Liver (tissue), 9 donors: ENCODE results near the gene RAPGEF1. TPM values are rescaled to one million over a fixed set of nuclear protein-coding genes. Genes with fewer than 3 reads are reported as not detected.

ENCODE experiments used
- DNase-seq: peaks from one replicate; pipeline ENCODE4 v3.0.0-alpha.2; 2017; ENCODE audit warnings: low spot score
- H3K27ac ChIP-seq, 2 donors: one replicate each; pipeline ENCODE4 v1.7.0; 2013; ENCODE audit warnings: inconsistent platforms in 2 of 2, low read length in 2 of 2, control low read depth in 1 of 2, low read depth in 1 of 2, mild to moderate bottlenecking in 1 of 2
- H3K27me3 ChIP-seq, 4 donors: one replicate each; pipeline versions ENCODE4 v1.6.1 to v1.7.0; 2013; ENCODE audit warnings: low read length in 3 of 4, inconsistent platforms in 1 of 4, mild to moderate bottlenecking in 1 of 4, moderate library complexity in 1 of 4; ENCODE audit not compliant: control insufficient read depth in 4 of 4, insufficient read depth in 4 of 4
- H3K36me3 ChIP-seq, 4 donors: one replicate each; pipeline versions ENCODE4 v1.6.1 to v1.7.0; 2013; ENCODE audit warnings: low read length in 3 of 4, mild to moderate bottlenecking in 3 of 4, low read depth in 1 of 4, moderate library complexity in 1 of 4; ENCODE audit not compliant: control insufficient read depth in 4 of 4, insufficient read depth in 3 of 4
- H3K4me1 ChIP-seq, 4 donors: one replicate each; pipeline versions ENCODE4 v1.6.1 to v1.7.0; 2013; ENCODE audit warnings: low read length in 3 of 4, mild to moderate bottlenecking in 3 of 4, moderate library complexity in 1 of 4; ENCODE audit not compliant: control insufficient read depth in 4 of 4, insufficient read depth in 4 of 4
- H3K4me3 ChIP-seq, 3 donors: one replicate each; pipeline versions ENCODE4 v1.6.1 to v1.7.0; 2013; ENCODE audit warnings: low read length in 3 of 3, control low read depth in 1 of 3, low read depth in 1 of 3, mild to moderate bottlenecking in 1 of 3
- H3K9ac ChIP-seq, 2 donors: one replicate each; pipeline ENCODE4 v1.7.0; 2013; ENCODE audit warnings: low read length in 2 of 2, mild to moderate bottlenecking in 2 of 2, moderate library complexity in 2 of 2, control low read depth in 1 of 2, low read depth in 1 of 2
- H3K9me3 ChIP-seq, 4 donors: one replicate each; pipeline versions ENCODE4 v1.6.1 to v1.7.0; 2013; ENCODE audit warnings: low read length in 3 of 4; ENCODE audit not compliant: control insufficient read depth in 4 of 4
- ATF3 ChIP-seq: IDR thresholded peaks from 2 replicates; pipeline ENCODE4 v1.6.1; 2016; ENCODE audit warnings: antibody characterized with exemption
- CTCF ChIP-seq: fragments of 150-350 bp; IDR thresholded peaks from 2 replicates; pipeline ENCODE4 v1.5.1; 2017; ENCODE audit warnings: improper control_type of control experiment, low read depth, low read length; ENCODE audit not compliant: missing input control
- EGR1 ChIP-seq, 2 donors: IDR thresholded peaks; 2 replicates each; pipeline ENCODE4 v1.6.1; 2016 to 2018; ENCODE audit warnings: antibody characterized with exemption in 2 of 2, low read depth in 2 of 2
- FOXA1 ChIP-seq: IDR thresholded peaks from 2 replicates; pipeline ENCODE4 v1.6.1; 2016; ENCODE audit warnings: antibody characterized with exemption
- FOXA2 ChIP-seq: IDR thresholded peaks from 2 replicates; pipeline ENCODE4 v1.6.1; 2016; ENCODE audit warnings: antibody characterized with exemption
- GABPA ChIP-seq, 2 donors: IDR thresholded peaks in 1 of 2; conservative IDR thresholded peaks in 1 of 2; 2 replicates each; pipeline ENCODE4 v1.6.1; 2016; ENCODE audit warnings: antibody characterized with exemption in 2 of 2, mild to moderate bottlenecking in 1 of 2, moderate library complexity in 1 of 2
- HNF4A ChIP-seq, 2 donors: conservative IDR thresholded peaks; 2 replicates each; pipeline ENCODE4 v1.6.1; 2016; ENCODE audit warnings: antibody characterized with exemption in 2 of 2, mild to moderate bottlenecking in 2 of 2
- HNF4G ChIP-seq: IDR thresholded peaks from 2 replicates; pipeline ENCODE4 v1.6.1; 2016; ENCODE audit warnings: antibody characterized with exemption
- JUND ChIP-seq, 2 donors: IDR thresholded peaks; 2 replicates each; pipeline ENCODE4 v1.6.1; 2016; ENCODE audit warnings: antibody characterized with exemption in 2 of 2
- MAX ChIP-seq: IDR thresholded peaks from 2 replicates; pipeline ENCODE4 v1.6.1; 2016; ENCODE audit warnings: antibody characterized with exemption
- NR2F2 ChIP-seq: IDR thresholded peaks from 2 replicates; pipeline ENCODE4 v1.6.1; 2016; ENCODE audit warnings: antibody characterized with exemption
- RAD21 ChIP-seq, 2 donors: IDR thresholded peaks; 2 replicates each; pipeline ENCODE4 v1.6.1; 2016; ENCODE audit warnings: antibody characterized with exemption in 2 of 2, mild to moderate bottlenecking in 2 of 2
- RXRA ChIP-seq, 2 donors: IDR thresholded peaks; 2 replicates each; pipeline ENCODE4 v1.6.1; 2017 to 2018; ENCODE audit warnings: antibody characterized with exemption in 2 of 2, mild to moderate bottlenecking in 1 of 2
- SP1 ChIP-seq: IDR thresholded peaks from 2 replicates; pipeline ENCODE4 v1.6.1; 2018; ENCODE audit warnings: antibody characterized with exemption, mild to moderate bottlenecking
- TAF1 ChIP-seq: conservative IDR thresholded peaks from 2 replicates; pipeline ENCODE4 v1.6.1; 2016; ENCODE audit warnings: antibody characterized with exemption, mild to moderate bottlenecking
- YY1 ChIP-seq: IDR thresholded peaks from 2 replicates; pipeline ENCODE4 v1.6.1; 2016; ENCODE audit warnings: antibody characterized with exemption, mild to moderate bottlenecking
- ZBTB33 ChIP-seq: IDR thresholded peaks from 2 replicates; pipeline ENCODE4 v1.6.1; 2016; ENCODE audit warnings: antibody characterized with exemption
- WGBS: extraction: QIAGEN DNeasy Blood & Tissue Kit; methylation state at CpG from one replicate; pipeline ENCODE4 v1.1.7; 2013; 5-methylcytosine and 5-hydroxymethylcytosine counted together
- polyA plus RNA-seq, 2 donors: library from polyadenylated mRNA; stranded (reverse) in 1 of 2; unstranded in 1 of 2; fragments of 200-250 nt in 1 of 2; fragments of >200 nt in 1 of 2; fragmentation: Nextera tagmentation in 1 of 2; extraction: Ambion mirVana in 1 of 2; gene quantifications; one replicate each; pipeline versions ENCODE4 v1.2.1 to v1.2.3, GENCODE V29; 2013 to 2015
- total RNA-seq, 2 donors: library from RNA; depleted of rRNA; stranded (reverse); fragments of >200 nt; gene quantifications; one replicate each; pipeline ENCODE4 v1.2.3, GENCODE V29; 2014
- TF ChIP-seq, protein P1 (sequence below): IDR thresholded peaks from 2 replicates; pipeline ENCODE4 v1.6.1; 2016; ENCODE audit warnings: antibody characterized with exemption, mild to moderate bottlenecking
- donor health status: healthy.
- donor health status: healthy.
- donor health status: healthy.
- donor health status: healthy.
- donor health status: healthy.

Gene RAPGEF1
- total and polyA plus RNA-seq, 4 donors, result 5.6 to 19.7 (median 16.8) TPM

DNA sequence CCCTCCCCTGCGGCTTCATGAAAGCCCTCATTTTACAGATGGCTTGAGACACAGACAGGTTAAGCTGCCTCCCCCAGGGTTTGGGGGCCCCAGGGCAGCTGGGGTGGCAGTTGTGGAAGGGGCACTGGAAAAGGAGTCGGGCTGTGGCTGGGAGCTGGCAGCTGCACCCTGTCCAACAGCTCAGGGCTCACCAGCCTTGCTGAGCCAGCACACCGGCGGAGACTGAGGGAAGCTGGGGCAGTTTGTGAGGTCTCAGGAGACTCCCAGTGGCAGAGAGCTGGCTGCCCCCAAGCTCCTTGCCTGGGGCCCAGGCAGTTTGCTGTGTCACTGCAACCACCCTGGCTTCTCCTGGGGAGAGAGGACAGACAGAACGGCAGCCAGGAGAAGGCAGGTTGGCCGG lies 34.8 kb upstream of the RAPGEF1 start:
- H3K4me3 ChIP-seq, result no peak overlapping the region
- H3K27ac ChIP-seq, result no peak overlapping the region
- no peak for DNase-seq
- H3K36me3 ChIP-seq, result no peaks in the 10 kb centered on the region
- H3K27me3 ChIP-seq, result peaks cover 0 to 4% (median 0%) of the 10 kb centered on the region in 4 donors
- 83% methylated on average over 6 of the region's 6 CpGs for WGBS
- TF ChIP-seq, protein P1, sequence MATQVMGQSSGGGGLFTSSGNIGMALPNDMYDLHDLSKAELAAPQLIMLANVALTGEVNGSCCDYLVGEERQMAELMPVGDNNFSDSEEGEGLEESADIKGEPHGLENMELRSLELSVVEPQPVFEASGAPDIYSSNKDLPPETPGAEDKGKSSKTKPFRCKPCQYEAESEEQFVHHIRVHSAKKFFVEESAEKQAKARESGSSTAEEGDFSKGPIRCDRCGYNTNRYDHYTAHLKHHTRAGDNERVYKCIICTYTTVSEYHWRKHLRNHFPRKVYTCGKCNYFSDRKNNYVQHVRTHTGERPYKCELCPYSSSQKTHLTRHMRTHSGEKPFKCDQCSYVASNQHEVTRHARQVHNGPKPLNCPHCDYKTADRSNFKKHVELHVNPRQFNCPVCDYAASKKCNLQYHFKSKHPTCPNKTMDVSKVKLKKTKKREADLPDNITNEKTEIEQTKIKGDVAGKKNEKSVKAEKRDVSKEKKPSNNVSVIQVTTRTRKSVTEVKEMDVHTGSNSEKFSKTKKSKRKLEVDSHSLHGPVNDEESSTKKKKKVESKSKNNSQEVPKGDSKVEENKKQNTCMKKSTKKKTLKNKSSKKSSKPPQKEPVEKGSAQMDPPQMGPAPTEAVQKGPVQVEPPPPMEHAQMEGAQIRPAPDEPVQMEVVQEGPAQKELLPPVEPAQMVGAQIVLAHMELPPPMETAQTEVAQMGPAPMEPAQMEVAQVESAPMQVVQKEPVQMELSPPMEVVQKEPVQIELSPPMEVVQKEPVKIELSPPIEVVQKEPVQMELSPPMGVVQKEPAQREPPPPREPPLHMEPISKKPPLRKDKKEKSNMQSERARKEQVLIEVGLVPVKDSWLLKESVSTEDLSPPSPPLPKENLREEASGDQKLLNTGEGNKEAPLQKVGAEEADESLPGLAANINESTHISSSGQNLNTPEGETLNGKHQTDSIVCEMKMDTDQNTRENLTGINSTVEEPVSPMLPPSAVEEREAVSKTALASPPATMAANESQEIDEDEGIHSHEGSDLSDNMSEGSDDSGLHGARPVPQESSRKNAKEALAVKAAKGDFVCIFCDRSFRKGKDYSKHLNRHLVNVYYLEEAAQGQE, result no peak
- no peak for TF ChIP-seq HNF4A (conservative IDR thresholded peaks at IDR 0.05)
- no peak for TF ChIP-seq YY1
- no peak for TF ChIP-seq FOXA2
- no peak for TF ChIP-seq FOXA1
- no peak for TF ChIP-seq ZBTB33
- no peak for TF ChIP-seq EGR1 (IDR thresholded peaks at IDR 0.05; ENCODE audit: low read depth in 2 of 2)
- no peak for TF ChIP-seq JUND (IDR thresholded peaks at IDR 0.05)
- TF ChIP-seq ATF3, result no peak
- TF ChIP-seq TAF1, result no peak
- no peak for TF ChIP-seq CTCF
- no peak for TF ChIP-seq MAX
- TF ChIP-seq RXRA (IDR thresholded peaks at IDR 0.05), result no peak
- no peak for TF ChIP-seq SP1
- TF ChIP-seq HNF4G, result no peak
- no peak for TF ChIP-seq NR2F2
- TF ChIP-seq GABPA (IDR thresholded peaks at IDR 0.05 in 1 of 2, conservative IDR thresholded peaks at IDR 0.05 in 1 of 2), result no peak
- no peak for TF ChIP-seq RAD21 (IDR thresholded peaks at IDR 0.05)
- H3K4me1 ChIP-seq, result no peaks in the 10 kb centered on the region
- H3K9ac ChIP-seq, result no peak overlapping the region
- no peaks in the 10 kb centered on the region for H3K9me3 ChIP-seq
